BJ (cell line): ENCODE data around the gene SNRPA1. TPM values are rescaled to one million over a fixed set of nuclear protein-coding genes. Genes with fewer than 3 reads are reported as not detected.
"Not testable (repeated sequence)": the region's sequence is repeated elsewhere in the genome, so short reads cannot be mapped to it uniquely, and the experiment has no call there.

Experiments
- CTCF ChIA-PET: fragments of 350-600 bp; formaldehyde crosslinking; extraction: SDS; loops from one replicate; lab custom pipeline; 2021; ENCODE audit warnings: antibody characterized with exemption, inconsistent platforms; lab: Yijun Ruan, JAX
- POLR2A ChIA-PET: fragments of 300-600 bp; sonication (Branson Sonifier 250); formaldehyde crosslinking; extraction: SDS; loops from one replicate; lab custom pipeline; 2021; ENCODE audit warnings: antibody characterized with exemption; lab: Charles Lee
- DNase-seq: peaks from one replicate; pipeline ENCODE4 v3.0.0-alpha.2; 2011; ENCODE audit warnings: low read depth
- H3K27me3 ChIP-seq: 2 replicates; pipeline ENCODE4 v1.6.0; 2011; ENCODE audit warnings: low read length; ENCODE audit not compliant: control insufficient read depth, insufficient read depth
- H3K36me3 ChIP-seq: 2 replicates; pipeline ENCODE4 v1.5.1; 2011; ENCODE audit warnings: low read length; ENCODE audit not compliant: control insufficient read depth, insufficient read depth
- H3K4me3 ChIP-seq: 2 replicates; pipeline ENCODE4 v1.5.1; 2011; ENCODE audit warnings: low read depth, mild to moderate bottlenecking, control low read depth, low read length
- CTCF ChIP-seq: IDR thresholded peaks from 2 replicates; pipeline ENCODE4 v1.5.1; 2011; ENCODE audit warnings: low read depth, mild to moderate bottlenecking, control low read depth, inconsistent platforms, low read length, moderate library complexity; ENCODE audit not compliant: insufficient read depth
- polyA minus RNA-seq: library from RNA; depleted of rRNA, polyadenylated mRNA; stranded (reverse); fragments of >200 nt; gene quantifications from 2 replicates; pipeline ENCODE4 v1.2.3, GENCODE V29; 2011; rRNA and poly(A)+ RNA removed
- polyA plus RNA-seq: library from polyadenylated mRNA; depleted of rRNA; stranded (reverse); fragments of >200 nt; gene quantifications from 2 replicates; pipeline ENCODE4 v1.2.3, GENCODE V29; 2011; rRNA removed

SNRPA1 gene
- 27.0 and 44.8 TPM in 2 replicates for polyA plus RNA-seq
- 7.9 and 10.0 TPM in 2 replicates for polyA minus RNA-seq

- TF ChIP-seq CTCF: no peak
- H3K27me3 ChIP-seq: no peaks in the 10 kb centered on the region
- peak; percentile 52 for DNase-seq
- peak within 1 kb of the TSS; percentile 95 for H3K4me3 ChIP-seq
- ChIA-PET CTCF (interaction anchor here (1.0 to 2.9 kb wide), 4 partner anchors 9 to 357 kb away, joined by 4 to 23 read pairs (median 10); partner anchors contain the start of gene TM2D3), POLR2A (interaction anchor here (0.6 kb wide), 1 partner anchor 146 kb away, joined by 3 read pairs; no protein-coding TSS in a partner anchor)
- H3K36me3 ChIP-seq: peaks cover 1% of the 10 kb centered on the region; the same call in 1 of the 2 replicates
Measured at GRCh38 chr15:101294731-101295606, at the start of gene SNRPA1. TSS of gene SNRPA1 (minus strand) at chr15:101295248. CDS start at chr15:101295178, 70 bp downstream.

GRCh38 chr15:101342056-101342455 lies 47.0 kb upstream of the SNRPA1 start:
- ChIA-PET POLR2A (no interaction called here), CTCF (no interaction called here)
- Histone ChIP-seq H3K4me3 (no peak overlapping the region), H3K36me3 (no peaks in the 10 kb centered on the region), H3K27me3 (no peaks in the 10 kb centered on the region)
- no peak for DNase-seq
- TF ChIP-seq CTCF: no peak

- ChIA-PET CTCF (interaction anchor here (0.6 to 1.1 kb wide), 2 partner anchors 9 to 23 kb away, joined by 3 read pairs; no protein-coding TSS in a partner anchor), POLR2A (no interaction called here)
- no peak for TF ChIP-seq CTCF
- Histone ChIP-seq H3K36me3 (no peaks in the 10 kb centered on the region), H3K27me3 (no peaks in the 10 kb centered on the region), H3K4me3 (no peak overlapping the region)
- no peak for DNase-seq
Measured at GRCh38 chr15:101338502-101339057, 43.5 kb upstream of the SNRPA1 start.

GRCh38 chr15:101337976-101338375 lies 42.9 kb upstream of the SNRPA1 start:
- Histone ChIP-seq H3K4me3 (no peak overlapping the region), H3K27me3 (no peaks in the 10 kb centered on the region), H3K36me3 (no peaks in the 10 kb centered on the region)
- POLR2A ChIA-PET: no interaction called here
- no peak for DNase-seq
- no peak for TF ChIP-seq CTCF
- CTCF ChIA-PET: no interaction called here

- not testable (repeated sequence) for H3K27me3 ChIP-seq, DNase-seq
Measured at GRCh38 chr15:101333907-101334789, 39.1 kb upstream of the SNRPA1 start.

More at GRCh38 chr15:101333907-101334789, 39.1 kb upstream of the SNRPA1 start:
- CTCF ChIA-PET, H3K36me3 ChIP-seq, H3K4me3 ChIP-seq, POLR2A ChIA-PET: not testable (repeated sequence)
